Endometrial microvascular endothelial cells (primary cell): ENCODE results near the gene BMP7. TPM values are rescaled to one million over a fixed set of nuclear protein-coding genes. Genes with fewer than 3 reads are reported as not detected.
"Not testable (repeated sequence)": the region's sequence is repeated elsewhere in the genome, so short reads cannot be mapped to it uniquely, and the experiment has no call there.

Source experiments
- in situ Hi-C: cut with HindIII; loops from 2 replicates; pipeline ENCODE4 v1.10.0; 2017; ENCODE audit warnings: low sequenced_read_pairs, low pct_unique_long_range_greater_than_20kb; ENCODE audit errors: inconsistent ontology term
- total RNA-seq: library from RNA; depleted of rRNA; stranded (reverse); fragments of >200 nt; gene quantifications from one replicate; pipeline ENCODE4 v1.2.3, GENCODE V29; 2015; ENCODE audit errors: inconsistent ontology term

Gene BMP7
- total RNA-seq, 1 donor from 2014 or later = not detected

DNA sequence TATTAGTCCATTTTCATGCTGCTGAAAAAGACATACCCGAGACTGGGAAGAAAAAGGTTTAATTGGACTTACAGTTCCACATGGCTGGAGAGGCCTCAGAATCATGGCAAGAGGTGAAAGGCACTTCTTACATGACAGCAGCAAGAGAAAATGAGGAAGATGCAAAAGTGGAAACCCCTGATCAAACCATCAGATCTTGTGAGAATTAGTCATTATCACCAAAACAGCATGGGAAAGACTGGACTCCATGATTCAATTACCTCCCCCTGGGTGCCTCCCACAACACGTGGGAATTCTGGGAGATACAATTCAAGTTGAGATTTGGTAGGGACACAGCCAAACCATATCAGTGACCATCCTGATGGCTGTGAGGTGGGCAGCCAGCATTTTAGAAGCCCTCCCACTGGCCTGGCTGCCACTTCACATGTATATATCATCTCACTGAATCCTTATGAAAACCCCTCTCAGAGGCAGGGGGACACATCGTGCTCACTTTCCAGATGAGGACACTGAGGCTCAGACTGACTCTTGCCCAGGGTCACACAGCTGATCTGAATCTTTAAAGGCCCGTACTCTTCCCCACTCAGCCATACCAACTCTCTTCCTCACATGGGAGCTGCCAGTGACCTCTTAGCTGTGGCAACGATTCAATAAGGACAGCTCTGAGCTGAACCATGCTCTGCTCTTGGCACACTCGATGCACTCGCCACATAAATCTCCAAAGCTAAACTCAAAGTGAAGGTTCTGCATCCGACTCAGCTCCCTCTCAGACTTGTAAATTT, 25.7 kb downstream of the BMP7 start:
- in situ Hi-C loops = no loop called here

DNA sequence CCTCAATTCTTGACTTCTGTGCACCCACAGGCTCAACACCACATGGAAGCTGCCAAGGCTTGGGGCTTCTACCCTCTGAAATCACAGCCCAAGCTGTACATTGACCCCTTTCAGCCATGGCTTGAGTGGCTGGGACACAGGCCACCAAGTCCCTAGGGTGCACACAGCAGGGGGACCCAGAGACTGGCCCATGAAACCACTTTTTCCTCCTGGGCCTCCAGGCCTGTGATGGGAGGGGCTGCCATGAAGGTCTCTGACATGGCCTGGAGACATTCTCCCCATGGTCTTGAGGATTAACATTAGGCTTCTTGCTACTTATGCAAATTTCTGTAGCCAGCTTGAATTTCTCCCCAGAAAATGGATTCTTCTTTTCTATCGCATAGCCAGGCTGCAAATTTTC, 26.7 kb downstream of the BMP7 start:
- in situ Hi-C loops = not testable (repeated sequence)

DNA sequence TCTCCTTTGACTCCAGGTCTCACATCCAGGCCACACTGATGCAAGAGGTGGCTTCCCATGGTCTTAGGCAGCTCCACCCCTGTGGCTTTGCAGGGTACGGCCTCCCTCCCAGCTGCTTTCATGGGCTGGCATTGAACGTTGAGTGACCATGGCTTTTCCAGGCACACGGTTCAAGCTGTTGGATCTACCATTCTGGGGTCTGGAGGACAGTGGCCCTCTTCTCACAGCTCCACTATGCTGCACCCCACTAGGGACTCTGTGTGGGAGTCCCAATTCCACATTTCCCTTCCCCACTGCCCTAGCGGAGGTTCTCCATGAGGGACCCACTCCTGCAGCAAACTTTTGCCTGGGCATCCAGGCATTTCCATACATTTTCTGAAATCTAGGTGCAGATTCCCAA, 27.1 kb downstream of the BMP7 start:
- in situ Hi-C loops = not testable (repeated sequence)

DNA sequence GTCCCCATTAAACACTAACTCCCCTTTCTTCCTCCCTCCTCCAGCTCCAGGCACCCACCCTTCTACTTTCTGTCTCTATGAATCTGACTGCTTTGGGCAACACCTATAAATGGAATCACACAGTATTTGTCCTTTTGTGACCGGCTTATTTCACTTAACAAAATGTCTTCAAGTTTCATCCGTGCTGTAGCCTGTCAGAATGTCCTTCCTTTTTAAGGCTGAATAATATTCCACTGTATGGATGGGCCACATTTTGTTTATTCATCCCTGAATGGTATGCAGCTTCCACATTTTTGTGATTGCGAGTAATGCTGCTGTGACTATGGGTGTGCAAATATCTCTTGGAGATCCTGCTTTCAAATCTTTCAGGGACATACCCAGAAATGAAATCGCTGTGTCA, 28.4 kb downstream of the BMP7 start:
- in situ Hi-C loops = no loop called here

DNA sequence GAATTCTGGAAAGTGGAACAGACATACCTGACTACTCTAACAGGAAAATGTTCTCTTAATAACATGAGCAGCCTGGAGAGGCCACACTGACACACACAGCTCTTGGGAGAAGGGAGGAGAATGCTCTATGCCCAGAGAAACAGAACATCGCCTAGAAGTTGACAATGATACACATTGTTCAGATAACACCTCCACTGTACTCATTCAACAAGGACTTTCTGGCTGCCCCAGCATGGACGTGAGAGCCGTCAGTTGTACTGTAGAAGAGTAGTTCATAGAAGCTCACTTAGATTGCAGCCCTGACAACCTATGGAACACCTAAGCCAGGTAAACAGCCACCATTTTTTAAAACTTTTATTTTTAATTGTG, 28.9 kb downstream of the BMP7 start:
- in situ Hi-C loops = no loop called here

DNA sequence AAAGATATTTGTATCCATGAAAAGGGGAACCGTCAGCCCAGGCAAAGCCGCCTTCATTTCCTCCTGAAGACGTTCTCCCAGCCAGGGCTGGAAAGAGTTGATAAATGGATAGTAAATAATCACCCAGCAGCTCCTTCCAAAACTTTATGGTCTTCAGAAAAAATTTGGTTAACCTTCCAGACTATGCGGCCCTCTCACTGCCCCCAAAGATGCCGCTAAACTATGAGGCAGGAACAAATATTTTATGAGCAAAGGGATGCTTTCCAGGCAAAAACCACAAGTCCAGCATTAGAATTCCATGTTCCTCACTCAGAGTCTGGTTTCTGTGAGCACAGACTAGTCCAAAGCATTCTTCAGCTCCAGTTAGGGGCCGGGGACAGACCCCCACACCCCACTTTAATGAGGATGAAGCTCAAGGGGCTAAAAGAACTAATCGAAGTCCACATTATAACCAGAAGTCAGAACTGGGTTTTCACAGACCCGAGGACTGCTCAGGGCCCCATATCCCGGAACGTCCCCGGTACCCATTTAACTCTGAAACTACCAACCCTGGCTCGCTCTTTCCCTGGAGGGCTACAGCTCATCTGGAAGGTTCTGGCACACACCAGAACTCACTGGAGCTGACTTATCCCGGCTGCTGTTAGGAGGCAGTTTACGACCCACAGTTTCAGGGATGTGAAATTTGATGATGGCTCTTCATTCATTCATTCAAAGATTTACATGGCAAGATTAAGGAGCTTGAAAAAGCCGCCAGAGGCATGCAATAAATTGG, 29.4 kb downstream of the BMP7 start:
- in situ Hi-C loops = no loop called here

DNA sequence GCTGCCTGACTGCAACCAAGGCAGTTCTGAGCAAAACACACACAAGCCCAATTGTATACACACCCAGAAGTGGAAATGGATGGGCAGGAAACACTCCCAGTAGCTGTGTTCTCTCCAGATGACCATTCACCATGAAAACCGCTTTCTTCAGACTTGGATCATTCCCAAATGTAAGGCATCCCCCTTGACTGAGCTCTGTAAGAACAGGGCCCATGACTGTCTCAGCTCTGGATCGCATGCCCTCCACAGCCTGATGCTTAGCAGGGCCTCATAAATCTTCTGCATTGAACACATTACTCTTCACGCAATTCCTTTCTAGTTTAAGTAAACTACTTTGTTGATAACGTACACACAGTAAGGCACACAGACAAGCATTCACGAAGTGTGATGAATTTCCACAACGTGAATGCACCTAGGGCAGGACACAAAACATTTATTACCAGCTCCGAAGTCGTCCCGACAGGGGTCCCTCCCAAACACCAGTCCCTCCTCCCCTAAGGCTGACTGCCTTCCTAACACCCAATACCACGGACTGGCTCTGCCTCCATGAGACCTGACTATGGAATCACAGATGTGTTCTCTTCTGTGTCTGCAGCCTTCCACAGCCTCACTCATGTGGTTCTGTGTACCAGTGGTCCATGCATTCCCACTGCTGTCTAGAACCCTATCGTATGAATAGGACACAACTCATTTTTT, 31.7 kb downstream of the BMP7 start:
- in situ Hi-C loops = no loop called here

DNA sequence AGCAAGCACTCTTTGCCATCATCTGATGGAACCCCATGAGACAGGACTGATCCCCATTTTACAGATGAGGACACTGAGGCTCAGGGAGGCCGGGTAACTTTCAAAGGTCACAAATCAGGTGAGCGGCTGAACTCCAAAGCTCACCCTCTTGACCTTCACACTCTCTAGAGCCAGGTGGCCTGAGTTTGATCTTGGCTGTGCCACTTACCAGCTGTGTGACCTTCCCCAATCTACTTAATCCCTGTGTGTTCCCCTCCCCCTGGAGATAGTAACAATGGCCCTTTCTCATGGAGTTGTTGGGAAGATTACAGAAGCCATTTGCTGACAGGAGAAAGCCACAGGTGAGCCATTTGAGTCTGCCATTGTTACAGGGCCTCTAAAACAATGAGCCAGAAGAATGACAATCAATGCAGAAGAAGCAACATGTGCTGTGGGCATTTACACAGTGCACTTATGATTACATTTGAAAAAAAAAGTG, 34.5 kb downstream of the BMP7 start:
- in situ Hi-C loops = no loop called here

DNA sequence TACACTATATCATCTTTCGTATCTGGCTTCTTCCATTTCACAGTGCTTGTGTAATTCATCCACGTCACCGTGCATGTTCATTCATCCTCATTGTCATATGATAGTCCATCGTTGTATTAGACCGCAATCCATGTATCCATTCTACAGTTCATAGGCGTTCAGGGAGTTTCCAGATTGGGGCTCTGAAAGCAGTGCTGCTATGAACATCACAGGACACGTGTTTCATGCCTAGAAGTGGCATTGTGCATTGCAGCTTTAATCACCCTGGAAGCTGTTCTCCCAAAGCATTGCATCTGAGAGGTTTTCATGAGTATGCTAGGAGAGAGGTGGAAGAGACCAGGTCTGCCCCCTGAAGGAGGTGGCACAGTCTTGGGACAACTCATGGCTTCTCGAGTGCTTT, 35.3 kb downstream of the BMP7 start:
- in situ Hi-C loops = no loop called here

DNA sequence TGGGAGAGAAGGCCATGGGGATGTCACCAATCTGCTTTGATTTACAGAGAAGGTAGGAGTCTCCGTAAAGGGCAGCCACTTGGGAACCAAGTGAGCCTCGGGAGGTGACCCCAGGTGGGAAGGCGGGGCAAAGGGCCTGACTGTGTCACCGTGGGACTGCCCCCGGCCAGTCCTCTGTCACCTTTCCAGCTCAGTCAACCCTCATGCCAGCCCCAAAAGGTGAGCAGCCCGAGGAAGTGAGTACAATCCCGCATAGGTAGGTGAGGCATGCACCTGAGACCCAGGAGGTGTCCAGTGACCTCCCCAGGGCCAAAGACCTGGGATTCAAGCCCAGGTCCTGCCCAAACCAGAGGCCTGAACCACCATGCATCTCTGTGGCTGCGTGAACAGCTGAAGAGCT, 36.2 kb downstream of the BMP7 start:
- in situ Hi-C loops = no loop called here

DNA sequence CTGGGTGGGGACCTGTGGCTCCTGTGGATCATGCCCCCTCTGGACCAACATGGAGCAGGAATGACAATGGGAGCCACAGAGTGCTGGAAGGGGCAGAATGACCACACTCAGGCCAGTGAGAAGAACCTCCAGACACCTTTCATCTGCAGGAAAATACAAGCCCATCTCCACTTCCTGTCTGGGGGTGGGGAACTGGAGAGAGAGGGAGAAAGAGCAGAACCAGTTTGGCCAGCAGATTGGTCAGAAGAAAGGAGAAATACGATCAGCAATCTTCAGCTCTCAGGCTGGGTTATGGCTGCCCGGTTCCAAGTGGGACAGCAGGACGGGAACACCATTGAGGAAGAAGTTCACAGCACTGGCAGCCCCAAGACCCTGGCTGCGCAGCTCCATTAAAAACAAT, 37.0 kb downstream of the BMP7 start:
- in situ Hi-C loops = no loop called here

DNA sequence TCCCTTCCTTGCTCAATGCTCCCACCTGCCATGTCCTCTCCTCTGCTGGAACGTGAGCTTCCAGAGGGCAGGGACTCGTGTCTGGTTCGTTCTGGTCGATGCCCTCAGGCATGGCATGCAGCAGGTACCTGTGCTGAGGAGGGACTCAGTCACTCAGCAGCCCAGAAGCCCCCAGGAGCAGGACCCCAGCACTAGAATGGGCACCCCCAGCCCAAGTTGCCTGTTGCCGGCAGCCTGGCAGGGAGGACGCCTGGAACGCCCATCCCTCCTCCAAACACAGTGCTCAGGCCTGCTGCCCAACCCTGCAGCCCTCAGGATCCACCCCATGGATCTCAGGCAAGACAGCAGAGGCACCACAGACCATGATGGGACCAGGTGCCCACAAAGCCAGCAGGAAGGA, 40.6 kb downstream of the BMP7 start:
- in situ Hi-C loops = no loop called here

DNA sequence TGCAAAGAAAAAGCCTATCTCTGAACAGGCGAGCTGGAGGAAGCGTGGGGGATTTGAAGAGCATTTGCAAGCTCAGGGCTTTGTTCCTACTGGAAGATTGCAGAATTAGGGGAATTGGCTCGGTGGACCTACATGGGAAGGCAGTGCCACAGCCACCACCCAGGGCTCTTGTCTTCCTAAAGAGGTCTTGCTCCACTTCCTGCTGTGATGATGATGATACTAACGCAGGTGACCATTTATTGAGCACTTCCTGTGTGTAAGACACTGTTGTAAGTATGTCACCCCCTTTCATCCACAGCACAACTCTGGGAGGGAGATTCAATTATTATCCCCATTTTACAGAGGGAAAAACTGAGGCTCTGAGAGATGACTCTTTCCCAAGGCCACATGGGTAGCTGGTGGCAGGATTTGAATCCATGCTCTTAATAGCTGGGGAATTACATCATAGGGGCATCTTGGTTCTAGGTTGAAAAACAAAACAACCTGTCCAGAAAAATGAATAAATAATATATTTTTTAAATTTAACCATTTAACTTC, 41.2 kb downstream of the BMP7 start:
- in situ Hi-C loops = no loop called here

DNA sequence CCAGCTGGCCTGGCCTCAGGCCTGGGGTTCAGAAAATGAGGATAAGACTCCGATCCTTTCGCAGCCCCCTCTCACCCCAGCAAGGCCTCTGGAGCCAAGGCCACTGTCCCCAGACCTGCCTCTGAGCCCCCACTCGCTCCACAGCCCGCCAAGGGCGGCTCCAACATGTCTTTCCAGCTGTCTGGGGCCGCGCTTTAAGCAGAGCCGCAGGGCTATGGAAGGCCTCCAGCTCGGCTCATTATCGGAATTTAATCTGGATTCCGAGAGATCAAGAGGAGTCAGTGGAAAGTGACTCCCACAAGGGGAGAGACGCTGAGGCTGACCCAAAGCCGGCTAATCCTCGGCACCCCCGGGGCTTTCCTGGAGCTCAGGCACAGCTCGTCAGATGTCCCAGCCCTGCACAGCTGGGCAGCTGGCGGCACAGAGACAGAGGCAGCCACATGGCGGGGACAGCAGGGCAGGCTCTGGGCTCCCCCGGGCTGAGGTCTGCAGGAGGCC, 41.8 kb downstream of the BMP7 start:
- in situ Hi-C loops = no loop called here

DNA sequence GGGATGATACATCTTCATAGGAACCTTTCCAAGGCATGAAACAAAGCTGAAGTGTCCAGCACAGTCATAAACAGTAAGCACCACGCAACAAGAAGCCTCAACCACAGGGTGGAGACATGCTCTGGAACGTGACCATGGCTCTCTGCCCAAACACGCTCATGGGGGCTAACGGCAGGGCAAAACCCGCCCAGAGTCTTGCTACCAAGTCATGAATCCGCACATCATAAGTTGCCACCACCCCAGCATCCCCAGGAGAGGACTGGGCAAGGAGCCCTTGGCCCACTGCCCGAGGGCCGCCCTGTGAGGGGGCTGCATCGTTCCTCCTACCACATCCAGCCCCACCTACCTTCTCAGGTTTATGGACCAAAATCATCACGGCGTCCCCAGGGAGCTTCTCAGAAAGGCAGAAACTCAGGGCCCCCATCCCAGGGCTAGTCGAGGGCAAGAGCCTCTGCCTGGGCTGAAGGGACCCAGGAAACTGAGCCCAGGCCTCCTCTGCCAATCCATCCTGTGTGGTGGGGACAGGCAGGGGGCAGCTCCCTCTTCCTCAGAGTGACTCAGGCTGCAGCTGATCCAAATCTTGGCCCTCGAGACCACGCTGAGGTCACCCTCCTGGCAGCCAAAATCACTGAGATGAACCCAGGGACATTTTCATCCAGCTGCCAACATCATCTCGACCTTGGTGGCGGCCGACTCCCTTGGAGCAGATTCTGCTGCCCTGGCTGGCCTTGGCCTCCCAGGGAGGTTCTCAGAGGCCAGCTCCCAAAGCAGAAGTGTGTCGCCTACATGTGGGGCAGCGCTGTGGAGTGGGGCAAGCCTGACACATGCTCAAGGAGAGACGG, 42.6 kb downstream of the BMP7 start:
- in situ Hi-C loops = no loop called here

DNA sequence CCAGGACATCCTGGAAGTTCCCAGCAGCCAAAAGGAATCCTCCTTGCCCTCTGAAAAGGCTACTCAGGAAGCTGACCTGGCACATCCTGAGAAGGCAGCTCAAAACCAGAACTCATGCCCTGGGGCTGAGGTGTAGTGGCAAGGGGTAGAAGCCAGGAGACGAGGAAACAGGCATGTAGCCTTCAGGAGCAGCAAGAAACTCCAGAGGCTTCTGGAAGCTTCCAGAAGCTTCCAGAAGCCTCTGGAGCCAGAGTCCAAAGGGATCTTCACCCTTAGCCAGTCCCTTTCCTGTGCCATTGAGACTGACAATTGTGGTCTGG, 43.9 kb downstream of the BMP7 start:
- in situ Hi-C loops = no loop called here

DNA sequence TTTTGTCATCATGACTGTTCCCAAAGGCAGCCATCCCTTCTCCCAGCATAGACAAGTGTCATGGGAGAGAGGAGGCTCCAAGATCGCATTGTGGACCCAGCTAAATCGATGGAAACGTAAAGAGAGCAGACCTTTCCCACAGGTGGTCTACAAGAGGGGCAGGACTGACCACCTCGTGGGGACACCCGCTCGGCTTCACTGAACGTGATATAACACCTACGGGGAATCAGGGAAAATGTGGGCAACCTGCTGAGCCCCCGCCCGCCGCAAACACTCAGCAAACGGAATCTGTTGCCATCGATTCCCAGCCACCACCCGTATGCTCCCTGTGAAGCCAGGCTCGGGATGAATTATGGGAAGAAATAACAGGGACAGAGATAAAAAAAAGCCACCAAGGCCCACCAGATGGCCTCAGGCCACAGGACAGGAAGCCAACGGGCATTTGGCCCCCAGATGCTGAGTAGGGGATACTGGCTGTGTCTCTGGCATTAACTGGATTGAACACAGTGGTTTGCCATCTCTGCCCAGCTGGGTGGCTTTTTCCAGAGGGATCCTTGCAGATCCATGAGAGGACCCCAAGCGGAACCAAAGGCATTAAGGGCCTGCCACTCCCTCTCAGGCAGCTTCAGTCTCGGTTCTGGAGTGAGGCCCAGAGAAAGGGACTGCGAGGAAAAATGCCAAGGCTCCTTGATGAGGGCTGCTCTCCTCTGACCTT, 44.4 kb downstream of the BMP7 start:
- in situ Hi-C loops = no loop called here
